Large intestine (tissue), 3 donors: ENCODE results near the gene ADAT3. TPM values are rescaled to one million over a fixed set of nuclear protein-coding genes. Genes with fewer than 3 reads are reported as not detected.
"Not testable (repeated sequence)": the region's sequence is repeated elsewhere in the genome, so short reads cannot be mapped to it uniquely, and the experiment has no call there.

ENCODE experiments used
- DNase-seq, 2 donors: peaks; one replicate each; pipeline versions ENCODE4 v3.0.0 to v3.0.0-alpha.2; 2013
- H3K27ac ChIP-seq: one replicate; pipeline ENCODE4 v1.5.1; 2013; ENCODE audit warnings: low read length
- H3K27me3 ChIP-seq: 2 replicates; pipeline ENCODE4 v1.6.1; 2013; ENCODE audit warnings: low read length; ENCODE audit not compliant: control insufficient read depth, insufficient read depth
- H3K36me3 ChIP-seq: 2 replicates; pipeline ENCODE4 v1.6.1; 2013; ENCODE audit warnings: low read length; ENCODE audit not compliant: control insufficient read depth, insufficient read depth
- H3K4me1 ChIP-seq: one replicate; pipeline ENCODE4 v1.6.1; 2013; ENCODE audit warnings: low read length; ENCODE audit not compliant: control insufficient read depth, insufficient read depth
- H3K4me3 ChIP-seq: one replicate; pipeline ENCODE4 v1.5.1; 2013; ENCODE audit warnings: low read length
- H3K9me3 ChIP-seq: one replicate; pipeline ENCODE4 v1.6.1; 2013; ENCODE audit warnings: mild to moderate bottlenecking, low read depth, low read length, moderate library complexity; ENCODE audit not compliant: control insufficient read depth
- WGBS: methylation state at CpG from one replicate; pipeline ENCODE4 v1.1.5; 2013; ENCODE audit warnings: low lambda C conversion rate; ENCODE audit not compliant: insufficient coverage; 5-methylcytosine and 5-hydroxymethylcytosine counted together
- polyA plus RNA-seq: library from polyadenylated mRNA; unstranded; fragments of 120-200 nt; gene quantifications from one replicate; pipeline ENCODE4 v1.2.1, GENCODE V29; 2013

Gene ADAT3
- polyA plus RNA-seq, 1 donor: 5.1 TPM

GRCh38 chr19:1876496-1877279 is 28.5 kb upstream of the ADAT3 start:
- H3K9me3 ChIP-seq, H3K27me3 ChIP-seq, DNase-seq: not testable (repeated sequence)
- Histone ChIP-seq H3K4me1 (peaks cover 12% of the 10 kb centered on the region), H3K4me3 (peak overlapping the region; percentile 99), H3K27ac (peak overlapping the region; percentile 56), H3K36me3 (peaks cover 18% of the 10 kb centered on the region)
- WGBS: no CpG with 5 or more reads among the region's 53 CpGs

- WGBS: no CpG with 5 or more reads among the region's 47 CpGs
- peaks cover 18% of the 10 kb centered on the region for H3K36me3 ChIP-seq
- H3K4me3 ChIP-seq, DNase-seq, H3K9me3 ChIP-seq, H3K27ac ChIP-seq, H3K27me3 ChIP-seq: not testable (repeated sequence)
- H3K4me1 ChIP-seq: peaks cover 16% of the 10 kb centered on the region
These were observed 27.9 kb upstream of the ADAT3 start for GRCh38 chr19:1877280-1877660.

GRCh38 chr19:1878583-1878982 is 26.6 kb upstream of the ADAT3 start:
- not testable (repeated sequence) for H3K9me3 ChIP-seq, DNase-seq, H3K4me3 ChIP-seq, H3K27ac ChIP-seq, H3K27me3 ChIP-seq
- Histone ChIP-seq H3K4me1 (peaks cover 26% of the 10 kb centered on the region), H3K36me3 (peaks cover 15% of the 10 kb centered on the region)
- WGBS: no CpG with 5 or more reads among the region's 8 CpGs

GRCh38 chr19:1879982-1880381 is 25.2 kb upstream of the ADAT3 start:
- not testable (repeated sequence) for DNase-seq, H3K27me3 ChIP-seq, H3K9me3 ChIP-seq, H3K4me3 ChIP-seq, H3K27ac ChIP-seq
- Histone ChIP-seq H3K4me1 (peaks cover 30% of the 10 kb centered on the region), H3K36me3 (peaks cover 13% of the 10 kb centered on the region)
- WGBS: no CpG with 5 or more reads among the region's 17 CpGs

GRCh38 chr19:1880611-1881392 is 24.4 kb upstream of the ADAT3 start:
- H3K4me1 ChIP-seq: peaks cover 30% of the 10 kb centered on the region
- no peak overlapping the region for H3K4me3 ChIP-seq
- no peak for DNase-seq
- no peaks in the 10 kb centered on the region for H3K27me3 ChIP-seq
- no CpG with 5 or more reads among the region's 35 CpGs for WGBS
- H3K9me3 ChIP-seq: peaks cover 3% of the 10 kb centered on the region
- peaks cover 13% of the 10 kb centered on the region for H3K36me3 ChIP-seq
- no peak overlapping the region for H3K27ac ChIP-seq

- Histone ChIP-seq H3K4me1 (peaks cover 26% of the 10 kb centered on the region), H3K36me3 (peaks cover 13% of the 10 kb centered on the region), H3K27ac (peak overlapping the region; percentile 16)
- not testable (repeated sequence) for H3K9me3 ChIP-seq, H3K27me3 ChIP-seq, H3K4me3 ChIP-seq, DNase-seq
- WGBS: no CpG with 5 or more reads among the region's 44 CpGs
These were observed 23.7 kb upstream of the ADAT3 start for GRCh38 chr19:1881393-1882088.

- no CpG with 5 or more reads among the region's 31 CpGs for WGBS
- no peaks in the 10 kb centered on the region for H3K27me3 ChIP-seq
- peaks cover 13% of the 10 kb centered on the region for H3K36me3 ChIP-seq
- peaks cover 24% of the 10 kb centered on the region for H3K4me1 ChIP-seq
- H3K27ac ChIP-seq: peak overlapping the region; percentile 23
- no peak for DNase-seq
- H3K4me3 ChIP-seq: no peak overlapping the region
- H3K9me3 ChIP-seq: no peaks in the 10 kb centered on the region
These were observed 23.0 kb upstream of the ADAT3 start for GRCh38 chr19:1882089-1882785.

GRCh38 chr19:1882786-1883692 is 22.2 kb upstream of the ADAT3 start:
- Histone ChIP-seq H3K36me3 (peaks cover 13% of the 10 kb centered on the region), H3K4me1 (peaks cover 24% of the 10 kb centered on the region), H3K4me3 (no peak overlapping the region), H3K27me3 (no peaks in the 10 kb centered on the region), H3K27ac (peak overlapping the region; percentile 23), H3K9me3 (no peaks in the 10 kb centered on the region)
- no peak for DNase-seq
- no CpG with 5 or more reads among the region's 25 CpGs for WGBS

GRCh38 chr19:1883784-1884183 is 21.4 kb upstream of the ADAT3 start:
- Histone ChIP-seq H3K4me3 (peak overlapping the region; percentile 100), H3K9me3 (no peaks in the 10 kb centered on the region), H3K27ac (no peak overlapping the region), H3K27me3 (no peaks in the 10 kb centered on the region), H3K36me3 (peaks cover 13% of the 10 kb centered on the region), H3K4me1 (peaks cover 24% of the 10 kb centered on the region)
- no peak for DNase-seq
- WGBS: no CpG with 5 or more reads among the region's 8 CpGs
